ENCODE measurements around the gene ANKH.
A peak's percentile ranks its signal among the peaks of the same experiment; 100 is the strongest.

ANKH gene

GRCh38 chr5:14762549-14763216 is 108.9 kb downstream of the ANKH start:
- Histone ChIP-seq H3K4me2 (ENCODE audit: low read length) (peak overlapping the region; percentile 98), H3K9me3 (ENCODE audit: control insufficient read depth, insufficient read depth, low read length) (no peaks in the 10 kb centered on the region), H3K36me3 (ENCODE audit: control insufficient read depth, low read length) (peaks cover 28% of the 10 kb centered on the region), H3K79me2 (ENCODE audit: control insufficient read depth, low read length) (peaks cover 32% of the 10 kb centered on the region), H3K4me3 (ENCODE audit: low read length) (peak overlapping the region; percentile 77), H3K4me1 (ENCODE audit: control insufficient read depth, low read length) (peaks cover 51% of the 10 kb centered on the region), H4K20me1 (ENCODE audit: control insufficient read depth, insufficient read depth, low read depth, low read length) (no peaks in the 10 kb centered on the region), H3F3A (ENCODE audit: control insufficient read depth, insufficient read depth) (0 out of 2 replicates have a peak, but pooled peaks cover 4% of the 10 kb centered on the region), H3K27me3 (ENCODE audit: control insufficient read depth, low read length) (no peaks in the 10 kb centered on the region), H3K9me2 (replicated peaks; ENCODE audit: control insufficient read depth, low read length) (no peaks in the 10 kb centered on the region), H3K27ac (ENCODE audit: low read depth, low read length) (peak overlapping the region; percentile 87)
- no peak for TF ChIP-seq CTCF (IDR thresholded peaks at IDR 0.05; ENCODE audit: low read depth, low read length, poor library complexity, severe bottlenecking)
- TF ChIP-seq EZH2phosphoT487 (IDR thresholded peaks at IDR 0.05; ENCODE audit: borderline replicate concordance, low read length): no peak

GRCh38 chr5:14760548-14761002 is 111.0 kb downstream of the ANKH start:
- H3K4me1 ChIP-seq (ENCODE audit: control insufficient read depth, low read length): peaks cover 42% of the 10 kb centered on the region
- TF ChIP-seq EZH2phosphoT487 (IDR thresholded peaks at IDR 0.05; ENCODE audit: borderline replicate concordance, low read length): no peak
- TF ChIP-seq CTCF (IDR thresholded peaks at IDR 0.05; ENCODE audit: low read depth, low read length, poor library complexity, severe bottlenecking): no peak
- no peak overlapping the region for H3K27ac ChIP-seq (ENCODE audit: low read depth, low read length)
- peaks cover 20% of the 10 kb centered on the region for H3K36me3 ChIP-seq (ENCODE audit: control insufficient read depth, low read length)
- no peak overlapping the region for H3K4me3 ChIP-seq (ENCODE audit: low read length)
- no peak overlapping the region for H3K4me2 ChIP-seq (ENCODE audit: low read length)
- no peaks in the 10 kb centered on the region for H4K20me1 ChIP-seq (ENCODE audit: control insufficient read depth, insufficient read depth, low read depth, low read length)
- peaks cover 32% of the 10 kb centered on the region for H3K79me2 ChIP-seq (ENCODE audit: control insufficient read depth, low read length)
- no peaks in the 10 kb centered on the region for H3K27me3 ChIP-seq (ENCODE audit: control insufficient read depth, low read length)
- H3F3A ChIP-seq (ENCODE audit: control insufficient read depth, insufficient read depth): 0 out of 2 replicates have a peak, but pooled peaks cover 4% of the 10 kb centered on the region
- no peaks in the 10 kb centered on the region for H3K9me3 ChIP-seq (ENCODE audit: control insufficient read depth, insufficient read depth, low read length)
- no peaks in the 10 kb centered on the region for H3K9me2 ChIP-seq (replicated peaks; ENCODE audit: control insufficient read depth, low read length)

GRCh38 chr5:14759744-14760547 is 111.6 kb downstream of the ANKH start:
- H3K4me3 ChIP-seq (ENCODE audit: low read length): no peak overlapping the region
- H3K9me3 ChIP-seq (ENCODE audit: control insufficient read depth, insufficient read depth, low read length): no peaks in the 10 kb centered on the region
- H3K9me2 ChIP-seq (replicated peaks; ENCODE audit: control insufficient read depth, low read length): no peaks in the 10 kb centered on the region
- H3K79me2 ChIP-seq (ENCODE audit: control insufficient read depth, low read length): peaks cover 31% of the 10 kb centered on the region
- H3K4me2 ChIP-seq (ENCODE audit: low read length): no peak overlapping the region
- H3K27me3 ChIP-seq (ENCODE audit: control insufficient read depth, low read length): no peaks in the 10 kb centered on the region
- H4K20me1 ChIP-seq (ENCODE audit: control insufficient read depth, insufficient read depth, low read depth, low read length): no peaks in the 10 kb centered on the region
- no peak for TF ChIP-seq EZH2phosphoT487 (IDR thresholded peaks at IDR 0.05; ENCODE audit: borderline replicate concordance, low read length)
- TF ChIP-seq CTCF (IDR thresholded peaks at IDR 0.05; ENCODE audit: low read depth, low read length, poor library complexity, severe bottlenecking): no peak
- peaks cover 42% of the 10 kb centered on the region for H3K4me1 ChIP-seq (ENCODE audit: control insufficient read depth, low read length)
- H3K36me3 ChIP-seq (ENCODE audit: control insufficient read depth, low read length): peaks cover 21% of the 10 kb centered on the region
- 0 out of 2 replicates have a peak, but pooled peaks cover 4% of the 10 kb centered on the region for H3F3A ChIP-seq (ENCODE audit: control insufficient read depth, insufficient read depth)
- H3K27ac ChIP-seq (ENCODE audit: low read depth, low read length): no peak overlapping the region

All from DOHH2 (cell line).